ENCODE data around the gene NAPEPLD.

The NAPEPLD gene

DNA sequence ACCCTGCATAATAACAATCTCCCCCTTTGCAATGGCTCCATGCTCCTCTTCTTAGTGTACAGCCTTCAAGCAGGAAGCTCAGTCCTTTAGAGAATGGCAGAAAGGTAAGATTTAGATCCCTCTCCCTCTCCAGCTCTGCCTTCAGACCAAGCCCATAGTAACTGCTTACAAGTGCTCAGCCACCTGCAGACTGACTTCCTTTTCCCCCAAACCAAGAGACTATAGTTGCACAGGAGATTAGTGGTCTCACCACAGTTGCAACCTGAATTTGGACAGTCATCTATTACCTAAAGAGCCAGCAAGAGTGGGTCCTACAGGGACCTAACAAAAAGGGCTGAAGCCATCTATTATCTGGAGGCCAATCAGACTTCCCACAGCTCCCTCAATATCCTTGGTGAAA lies 90.8 kb downstream of the NAPEPLD start:
- TF ChIP-seq POLR2AphosphoS5 (IDR thresholded peaks at IDR 0.05; ENCODE audit: low read depth, low read length): no peak
- TF ChIP-seq TAF1 (IDR thresholded peaks at IDR 0.05; ENCODE audit: borderline replicate concordance, insufficient read depth, low read length): no peak
- no peak for TF ChIP-seq FOXP2 (optimal IDR thresholded peaks at IDR 0.05; ENCODE audit: borderline replicate concordance, extremely low read depth, extremely low read length, insufficient read depth)

DNA sequence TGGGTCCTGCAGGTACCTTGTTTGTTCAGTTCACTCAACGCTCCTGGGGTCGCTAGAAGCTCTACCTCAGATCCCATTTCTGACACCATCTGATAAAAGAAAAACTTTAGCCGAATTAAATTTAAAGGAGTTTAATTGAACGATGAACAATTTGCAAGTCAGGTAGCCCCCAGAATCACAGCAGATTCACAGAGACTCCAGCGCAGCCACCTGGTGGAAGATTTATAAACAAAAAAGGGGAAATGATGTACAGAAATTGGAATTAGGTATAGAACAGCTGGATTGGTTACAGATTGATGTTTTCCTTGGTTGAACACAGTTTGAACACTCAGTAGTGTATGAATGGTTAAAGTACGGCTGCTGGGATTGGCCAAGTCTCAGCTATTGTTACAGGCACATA lies 97.4 kb downstream of the NAPEPLD start:
- no peak for TF ChIP-seq SIN3A (IDR thresholded peaks at IDR 0.05; ENCODE audit: borderline replicate concordance, insufficient read depth, low read length)
- TF ChIP-seq FOXP2 (optimal IDR thresholded peaks at IDR 0.05; ENCODE audit: borderline replicate concordance, extremely low read depth, extremely low read length, insufficient read depth): no peak
- TF ChIP-seq POLR2AphosphoS5 (IDR thresholded peaks at IDR 0.05; ENCODE audit: low read depth, low read length): no peak

Measured in PFSK-1 (cell line).